A549 (cell line): ENCODE data around the gene EMID1.

Experiments used
- CHD2 ChIP-seq: fragments of 150-350 bp; IDR thresholded peaks from 2 replicates; pipeline ENCODE4 v1.6.1; 2014; ENCODE audit warnings: low read length; ENCODE audit not compliant: partially characterized antibody
- CTCF ChIP-seq: fragments of >200 bp; sonication (Bioruptor Twin); formaldehyde crosslinking; IDR thresholded peaks from 3 replicates; pipeline ENCODE4 v1.5.1; 2016
- ELK1 ChIP-seq: fragments of 150-350 bp; IDR thresholded peaks from 2 replicates; pipeline ENCODE4 v1.6.1; 2014; ENCODE audit warnings: low read depth, mild to moderate bottlenecking, low read length
- EP300 ChIP-seq, 2 experiments: fragments of >200 bp; sonication (Bioruptor Twin); formaldehyde crosslinking; IDR thresholded peaks; 2 replicates in 1 of 2; 3 replicates in 1 of 2; pipeline ENCODE4 v1.6.1; 2016 to 2017
- ESRRA ChIP-seq: fragments of 150-350 bp; IDR thresholded peaks from 2 replicates; pipeline ENCODE4 v1.6.1; 2014; ENCODE audit warnings: mild to moderate bottlenecking, low read length, borderline replicate concordance
- GATA3 ChIP-seq: IDR thresholded peaks from 2 replicates; pipeline ENCODE4 v1.6.1; 2012; ENCODE audit warnings: borderline replicate concordance
- HDAC2 ChIP-seq: fragments of 200-600 bp; sonication (generic); IDR thresholded peaks from 2 replicates; pipeline ENCODE4 v1.6.1; 2016
- POLR2A ChIP-seq: IDR thresholded peaks from 2 replicates; pipeline ENCODE4 v1.6.1; 2012; ENCODE audit warnings: mild to moderate bottlenecking, low read length
- POLR2AphosphoS2 ChIP-seq: conservative IDR thresholded peaks from 2 replicates; pipeline ENCODE4 v1.6.1; 2012; ENCODE audit warnings: low read length, improper control_type of control experiment, inconsistent platforms
- REST ChIP-seq: fragments of 200-600 bp; sonication (generic); IDR thresholded peaks from 2 replicates; pipeline ENCODE4 v1.6.1; 2016; ENCODE audit warnings: antibody characterized with exemption, mild to moderate bottlenecking, moderate library complexity
- SMC3 ChIP-seq: fragments of >200 bp; sonication (Bioruptor Twin); formaldehyde crosslinking; IDR thresholded peaks from 3 replicates; pipeline ENCODE4 v1.6.1; 2018; ENCODE audit warnings: inconsistent platforms
- USF2 ChIP-seq: fragments of 450-650 bp; IDR thresholded peaks from 2 replicates; pipeline ENCODE4 v1.6.1; 2014; ENCODE audit warnings: antibody characterized with exemption

GRCh38 chr22:29272624-29273023, 66.9 kb downstream of the EMID1 start:
- no peak for TF ChIP-seq POLR2A
- no peak for TF ChIP-seq REST
- no peak for TF ChIP-seq EP300 (IDR thresholded peaks at IDR 0.05)
- TF ChIP-seq CTCF, result no peak
- TF ChIP-seq ELK1, result no peak
- TF ChIP-seq USF2, result no peak
- TF ChIP-seq ESRRA, result no peak
- no peak for TF ChIP-seq CHD2
- TF ChIP-seq GATA3, result no peak
- TF ChIP-seq HDAC2, result no peak
- no peak for TF ChIP-seq SMC3
- no peak for TF ChIP-seq POLR2AphosphoS2
